T-helper 9 cell (primary cell): ENCODE results near the gene SNRPB.
"Not testable (repeated sequence)": the region's sequence is repeated elsewhere in the genome, so short reads cannot be mapped to it uniquely, and the experiment has no call there.

ENCODE experiments used
- DNase-seq: peaks from one replicate; pipeline ENCODE4 v3.0.0-alpha.2; 2020
- total RNA-seq, 2 donors: gene quantifications; one replicate each; lab custom pipeline; 2026; lab: John Stamatoyannopoulos, UW

Gene SNRPB
- 129 to 145 reads per million in 2 donors for total RNA-seq

- peak; percentile 91 for DNase-seq
Measured at GRCh38 chr20:2470423-2471193, at the start of gene SNRPB. TSS of gene SNRPB (minus strand) at chr20:2470789. CDS start at chr20:2470690, 99 bp downstream.

GRCh38 chr20:2519115-2519809 lies 48.7 kb upstream of the SNRPB start:
- DNase-seq: no peak

GRCh38 chr20:2518558-2518957 lies 48.0 kb upstream of the SNRPB start:
- DNase-seq: no peak

GRCh38 chr20:2518096-2518495 lies 47.5 kb upstream of the SNRPB start:
- no peak for DNase-seq

- DNase-seq: no peak
Measured at GRCh38 chr20:2516399-2516798, 45.8 kb upstream of the SNRPB start.

GRCh38 chr20:2515203-2515602 lies 44.6 kb upstream of the SNRPB start:
- no peak for DNase-seq

GRCh38 chr20:2509794-2510193 lies 39.2 kb upstream of the SNRPB start:
- DNase-seq: no peak

GRCh38 chr20:2509468-2509781 lies 38.8 kb upstream of the SNRPB start:
- DNase-seq: no peak

GRCh38 chr20:2508631-2509467 lies 38.3 kb upstream of the SNRPB start, which contains the start of gene ZNF343:
TSS of gene ZNF343 (minus strand) at chr20:2508915. CDS start at chr20:2493895, 15,020 bp downstream.
- peak; percentile 62 for DNase-seq

- DNase-seq: no peak
Measured at GRCh38 chr20:2507875-2508630, 37.5 kb upstream of the SNRPB start.

- no peak for DNase-seq
Measured at GRCh38 chr20:2507464-2507863, 36.9 kb upstream of the SNRPB start.

- DNase-seq: not testable (repeated sequence)
Measured at GRCh38 chr20:2506426-2506825, 35.8 kb upstream of the SNRPB start.

GRCh38 chr20:2504803-2505202 lies 34.2 kb upstream of the SNRPB start:
- DNase-seq: not testable (repeated sequence)

GRCh38 chr20:2502808-2503384 lies 32.3 kb upstream of the SNRPB start:
- not testable (repeated sequence) for DNase-seq

- no peak for DNase-seq
Measured at GRCh38 chr20:2485661-2486060, 15.1 kb upstream of the SNRPB start.

- DNase-seq: no peak
Measured at GRCh38 chr20:2485080-2485479, 14.5 kb upstream of the SNRPB start.

- no peak for DNase-seq
Measured at GRCh38 chr20:2483504-2483903, 12.9 kb upstream of the SNRPB start.

GRCh38 chr20:2480381-2480780 lies 9.8 kb upstream of the SNRPB start:
- no peak for DNase-seq

- no peak for DNase-seq
Measured at GRCh38 chr20:2476742-2477615, 6.4 kb upstream of the SNRPB start.

GRCh38 chr20:2475850-2476741 lies 5.5 kb upstream of the SNRPB start:
- DNase-seq: no peak
